ENCODE data around the gene CEBPZOS. TPM values are rescaled to one million over a fixed set of nuclear protein-coding genes. Genes with fewer than 3 reads are reported as not detected.
"Not testable (repeated sequence)": the region's sequence is repeated elsewhere in the genome, so short reads cannot be mapped to it uniquely, and the experiment has no call there.

Gene CEBPZOS
- total RNA-seq, 1 experiment from 2014 or later: 1.5 TPM

DNA sequence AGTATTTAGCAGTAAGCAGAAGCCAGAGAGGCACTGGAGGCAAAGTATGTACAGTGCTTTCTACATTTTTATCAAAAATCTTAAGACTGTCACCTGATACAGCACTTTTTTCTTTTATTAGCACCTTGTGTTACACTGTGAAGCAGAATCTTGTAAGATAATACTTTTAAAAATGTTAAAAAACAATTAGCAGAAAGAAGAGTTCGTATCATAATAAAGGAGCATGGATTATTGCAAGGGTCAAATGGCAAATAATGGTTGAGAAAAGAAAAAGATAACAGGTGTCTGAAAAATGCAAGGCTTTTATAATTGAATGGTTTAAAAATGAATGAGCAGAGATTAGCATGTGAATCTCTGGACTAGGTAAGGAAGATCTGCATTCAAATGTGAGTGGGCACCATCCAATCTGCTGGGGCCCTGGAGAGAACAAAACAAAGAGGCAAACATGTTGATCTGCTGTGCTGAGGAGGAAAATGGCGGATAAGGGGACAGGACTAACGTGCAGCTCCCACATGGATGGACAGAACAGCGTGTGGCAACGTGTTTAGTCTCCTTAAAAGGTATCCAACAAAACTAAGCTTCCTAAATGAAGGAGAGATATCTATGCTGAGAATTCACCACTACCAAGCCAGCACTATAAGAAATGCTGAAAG lies 9.5 kb downstream of the CEBPZOS start:
- Mint-ChIP-seq H3K4me3 (peak overlapping the region; percentile 30 to 31; a peak in 4 of 5 replicates), H3K27ac (peak overlapping the region; percentile 72 to 99 (median 98)), H3K27me3 (ENCODE audit: low read depth) (no peaks in the 10 kb centered on the region), H3K36me3 (ENCODE audit: insufficient read depth in 1 of 3, low read depth in 3 of 3) (peaks cover 87 to 92% (median 90%) of the 10 kb centered on the region in 3 experiments), H3K9me3 (peaks cover 42 to 57% of the 10 kb centered on the region in 2 experiments), H3K4me1 (peaks cover 59 to 61% of the 10 kb centered on the region in 2 experiments)
- no peak overlapping the region for H4K91ac ChIP-seq (ENCODE audit: insufficient read length, low read depth, low read length)
- H2BK12ac ChIP-seq (ENCODE audit: insufficient read length, low read depth, low read length): no peak overlapping the region
- no peak overlapping the region; the same call in 1 of the 2 replicates for H3K4ac ChIP-seq (ENCODE audit: low read depth, low read length)
- H3K18ac ChIP-seq (ENCODE audit: insufficient read length, low read depth, low read length): no peak overlapping the region
- no peaks in the 10 kb centered on the region for H3K4me1 ChIP-seq (ENCODE audit: insufficient read depth, low read length)
- no peak overlapping the region for H4K8ac ChIP-seq (replicated peaks; ENCODE audit: insufficient read length, low read depth, low read length)
- peak overlapping the region; percentile 9; the same call in 1 of the 2 replicates for H3K14ac ChIP-seq (ENCODE audit: insufficient read depth, low read length)
- no peak overlapping the region for H3K23ac ChIP-seq (ENCODE audit: insufficient read length, low read depth, low read length)
- TF ChIP-seq, protein P1, sequence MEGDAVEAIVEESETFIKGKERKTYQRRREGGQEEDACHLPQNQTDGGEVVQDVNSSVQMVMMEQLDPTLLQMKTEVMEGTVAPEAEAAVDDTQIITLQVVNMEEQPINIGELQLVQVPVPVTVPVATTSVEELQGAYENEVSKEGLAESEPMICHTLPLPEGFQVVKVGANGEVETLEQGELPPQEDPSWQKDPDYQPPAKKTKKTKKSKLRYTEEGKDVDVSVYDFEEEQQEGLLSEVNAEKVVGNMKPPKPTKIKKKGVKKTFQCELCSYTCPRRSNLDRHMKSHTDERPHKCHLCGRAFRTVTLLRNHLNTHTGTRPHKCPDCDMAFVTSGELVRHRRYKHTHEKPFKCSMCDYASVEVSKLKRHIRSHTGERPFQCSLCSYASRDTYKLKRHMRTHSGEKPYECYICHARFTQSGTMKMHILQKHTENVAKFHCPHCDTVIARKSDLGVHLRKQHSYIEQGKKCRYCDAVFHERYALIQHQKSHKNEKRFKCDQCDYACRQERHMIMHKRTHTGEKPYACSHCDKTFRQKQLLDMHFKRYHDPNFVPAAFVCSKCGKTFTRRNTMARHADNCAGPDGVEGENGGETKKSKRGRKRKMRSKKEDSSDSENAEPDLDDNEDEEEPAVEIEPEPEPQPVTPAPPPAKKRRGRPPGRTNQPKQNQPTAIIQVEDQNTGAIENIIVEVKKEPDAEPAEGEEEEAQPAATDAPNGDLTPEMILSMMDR (conservative IDR thresholded peaks at IDR 0.05): no peak
- no peaks in the 10 kb centered on the region for H3K23me2 ChIP-seq (ENCODE audit: insufficient read length, low read depth, low read length, poor library complexity, severe bottlenecking)
- no peak overlapping the region for H3K9ac ChIP-seq (ENCODE audit: extremely low read depth, insufficient read length, low read length)
- no peaks in the 10 kb centered on the region for H3K79me1 ChIP-seq (ENCODE audit: insufficient read depth, low read depth, low read length, poor library complexity, severe bottlenecking)
- WGBS (ENCODE audit: extremely low coverage, insufficient read length, low lambda C conversion rate): no CpG with 5 or more reads among the region's 5 CpGs
- DNase-seq: peak; percentile 83
- H2AFZ ChIP-seq (ENCODE audit: low read length): no peak overlapping the region
- H3K9me3 ChIP-seq (ENCODE audit: control insufficient read depth, low read depth, low read length): peaks cover 21% of the 10 kb centered on the region
- H3T11ph ChIP-seq (ENCODE audit: low read length): no peak overlapping the region
- H2BK20ac ChIP-seq (ENCODE audit: low read depth, low read length, poor library complexity, severe bottlenecking): no peak overlapping the region
- no peaks in the 10 kb centered on the region for H3K27me3 ChIP-seq (ENCODE audit: insufficient read depth, low read length)
- H3K27ac ChIP-seq (ENCODE audit: insufficient read length, low read depth, low read length): peak overlapping the region; percentile 87
- peak overlapping the region; percentile 70 for H2BK120ac ChIP-seq (ENCODE audit: low read depth, low read length, poor library complexity, severe bottlenecking)
- H3K79me2 ChIP-seq (ENCODE audit: insufficient read depth, low read length): no peaks in the 10 kb centered on the region; the same call in 1 of the 2 replicates
- H4K5ac ChIP-seq (ENCODE audit: insufficient read length, low read depth, low read length): peak overlapping the region; percentile 5
- no peaks in the 10 kb centered on the region for H4K20me1 ChIP-seq (ENCODE audit: control insufficient read depth, insufficient read depth, insufficient read length)
- H3K56ac ChIP-seq (ENCODE audit: insufficient read length, low read depth, low read length): peak overlapping the region; percentile 9
- no peak overlapping the region for H3K4me2 ChIP-seq (ENCODE audit: insufficient read depth, insufficient read length, low read length)
- H2BK15ac ChIP-seq (ENCODE audit: low read depth, low read length): no peak overlapping the region
- H2AK5ac ChIP-seq (ENCODE audit: insufficient read length, low read length): peak overlapping the region; percentile 58
- H2BK5ac ChIP-seq (ENCODE audit: insufficient read length, low read length): no peak overlapping the region

DNA sequence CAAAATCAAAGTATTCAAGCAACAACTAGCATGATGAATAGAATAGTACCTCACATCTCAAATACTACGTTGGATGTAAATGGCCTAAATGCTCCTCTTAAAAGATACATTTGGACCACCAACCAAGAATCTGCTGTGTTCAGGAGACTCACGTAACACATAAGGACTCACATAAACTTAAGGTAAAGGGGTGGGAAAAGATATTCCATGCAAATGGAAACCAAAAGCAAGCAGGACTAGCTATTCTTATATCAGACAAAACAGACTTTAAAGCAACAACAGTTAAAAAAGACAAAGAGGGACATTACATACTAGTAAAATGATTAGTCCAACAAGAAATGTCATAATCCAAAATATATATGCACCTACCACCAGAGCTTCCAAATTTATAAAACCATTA lies 10.5 kb downstream of the CEBPZOS start:
- Histone ChIP-seq H4K5ac (ENCODE audit: insufficient read length, low read depth, low read length) (peak overlapping the region; percentile 5), H3K27ac (ENCODE audit: insufficient read length, low read depth, low read length) (peak overlapping the region; percentile 87), H3K9me3 (ENCODE audit: control insufficient read depth, low read depth, low read length) (peaks cover 21% of the 10 kb centered on the region)
- not testable (repeated sequence) for H2BK120ac ChIP-seq (ENCODE audit: low read depth, low read length, poor library complexity, severe bottlenecking); H3K4ac ChIP-seq (ENCODE audit: low read depth, low read length); DNase-seq; H3T11ph ChIP-seq (ENCODE audit: low read length); H2AK5ac ChIP-seq (ENCODE audit: insufficient read length, low read length); H4K20me1 ChIP-seq (ENCODE audit: control insufficient read depth, insufficient read depth, insufficient read length); H3K14ac ChIP-seq (ENCODE audit: insufficient read depth, low read length); H3K27me3 Mint-ChIP-seq (ENCODE audit: low read depth); H4K8ac ChIP-seq (replicated peaks; ENCODE audit: insufficient read length, low read depth, low read length); H2AFZ ChIP-seq (ENCODE audit: low read length); H2BK20ac ChIP-seq (ENCODE audit: low read depth, low read length, poor library complexity, severe bottlenecking); H3K23ac ChIP-seq (ENCODE audit: insufficient read length, low read depth, low read length); H3K4me2 ChIP-seq (ENCODE audit: insufficient read depth, insufficient read length, low read length); H3K27me3 ChIP-seq (ENCODE audit: insufficient read depth, low read length); H2BK15ac ChIP-seq (ENCODE audit: low read depth, low read length); H3K23me2 ChIP-seq (ENCODE audit: insufficient read length, low read depth, low read length, poor library complexity, severe bottlenecking); H2BK12ac ChIP-seq (ENCODE audit: insufficient read length, low read depth, low read length); H3K56ac ChIP-seq (ENCODE audit: insufficient read length, low read depth, low read length); H3K9ac ChIP-seq (ENCODE audit: extremely low read depth, insufficient read length, low read length); H3K4me1 ChIP-seq (ENCODE audit: insufficient read depth, low read length); H4K91ac ChIP-seq (ENCODE audit: insufficient read length, low read depth, low read length); H3K4me3 Mint-ChIP-seq; H3K79me2 ChIP-seq (ENCODE audit: insufficient read depth, low read length); H3K79me1 ChIP-seq (ENCODE audit: insufficient read depth, low read depth, low read length, poor library complexity, severe bottlenecking); H3K18ac ChIP-seq (ENCODE audit: insufficient read length, low read depth, low read length); H2BK5ac ChIP-seq (ENCODE audit: insufficient read length, low read length)
- peaks cover 56 to 59% of the 10 kb centered on the region in 2 experiments for H3K4me1 Mint-ChIP-seq
- peaks cover 90 to 92% (median 90%) of the 10 kb centered on the region in 3 experiments for H3K36me3 Mint-ChIP-seq (ENCODE audit: insufficient read depth in 1 of 3, low read depth in 3 of 3)
- WGBS (ENCODE audit: extremely low coverage, insufficient read length, low lambda C conversion rate): no CpG with 5 or more reads among the region's 2 CpGs
- H3K27ac Mint-ChIP-seq: peak overlapping the region; percentile 72 to 99 (median 98)
- peaks cover 42 to 57% of the 10 kb centered on the region in 2 experiments for H3K9me3 Mint-ChIP-seq
